Measurements from ENCODE around the gene NUF2. TPM values are rescaled to one million over a fixed set of nuclear protein-coding genes. Genes with fewer than 3 reads are reported as not detected.
"Not testable (repeated sequence)": the region's sequence is repeated elsewhere in the genome, so short reads cannot be mapped to it uniquely, and the experiment has no call there.

NUF2 gene
- polyA plus RNA-seq, 3 donors, result 0.12 to 0.37 TPM; not detected in 1

DNA sequence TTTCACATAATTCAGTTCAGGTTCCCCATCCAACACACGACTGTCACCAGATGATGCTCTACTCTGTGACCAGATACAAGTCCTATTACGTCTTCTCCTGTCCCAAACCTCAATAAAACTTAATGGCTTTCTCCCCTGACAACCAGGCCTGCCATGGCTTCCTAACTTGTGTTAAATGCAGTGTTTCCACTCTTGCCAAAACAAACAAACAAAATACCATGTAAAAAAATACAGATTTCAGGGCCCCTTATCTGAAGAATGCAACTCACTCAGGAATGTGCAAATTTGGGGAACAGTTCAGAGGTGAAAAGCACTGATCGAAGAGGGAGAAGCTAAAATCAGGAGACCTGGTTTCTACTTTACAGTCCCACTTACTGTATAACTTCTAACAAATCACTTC lies 863 bp upstream of the NUF2 start:
- Histone ChIP-seq H3K4me2 (replicated peaks; ENCODE audit: extremely low read depth, low read length, poor library complexity, severe bottlenecking) (peak overlapping the region; percentile 99), H3K27me3 (ENCODE audit: control insufficient read depth in 2 of 2, insufficient read depth in 2 of 2, low read length in 2 of 2) (no peaks in the 10 kb centered on the region), H3K9me3 (replicated peaks in 1 of 2; ENCODE audit: control insufficient read depth in 1 of 2, insufficient read depth in 1 of 2, low read length in 2 of 2) (no peaks in the 10 kb centered on the region), H3K4me3 (replicated peaks in 1 of 3; ENCODE audit: low read depth in 2 of 3, low read length in 3 of 3) (peak overlapping the region; percentile 74 to 95 (median 77)), H3K79me2 (ENCODE audit: insufficient read depth, low read length) (peaks cover 37% of the 10 kb centered on the region), H3K27ac (ENCODE audit: low read depth in 1 of 2, low read length in 2 of 2) (peak overlapping the region in 1 of 2 donors; percentile 75), H3K9ac (ENCODE audit: insufficient read depth, low read length, poor library complexity, severe bottlenecking) (peak overlapping the region; percentile 51), H4K20me1 (ENCODE audit: insufficient read depth, low read length) (no peaks in the 10 kb centered on the region), H3K36me3 (replicated peaks in 1 of 2; ENCODE audit: control insufficient read depth in 1 of 2, insufficient read depth in 2 of 2, low read length in 2 of 2) (peaks cover 6 to 24% of the 10 kb centered on the region in 2 donors), H3K4me1 (ENCODE audit: control insufficient read depth in 1 of 2, insufficient read depth in 2 of 2, low read length in 2 of 2) (peaks cover 16 to 23% of the 10 kb centered on the region in 2 donors), H2AFZ (ENCODE audit: insufficient read depth, low read depth, low read length, poor library complexity, severe bottlenecking) (peak overlapping the region; percentile 93)
- DNase-seq, result no peak
- TF ChIP-seq, protein P1, sequence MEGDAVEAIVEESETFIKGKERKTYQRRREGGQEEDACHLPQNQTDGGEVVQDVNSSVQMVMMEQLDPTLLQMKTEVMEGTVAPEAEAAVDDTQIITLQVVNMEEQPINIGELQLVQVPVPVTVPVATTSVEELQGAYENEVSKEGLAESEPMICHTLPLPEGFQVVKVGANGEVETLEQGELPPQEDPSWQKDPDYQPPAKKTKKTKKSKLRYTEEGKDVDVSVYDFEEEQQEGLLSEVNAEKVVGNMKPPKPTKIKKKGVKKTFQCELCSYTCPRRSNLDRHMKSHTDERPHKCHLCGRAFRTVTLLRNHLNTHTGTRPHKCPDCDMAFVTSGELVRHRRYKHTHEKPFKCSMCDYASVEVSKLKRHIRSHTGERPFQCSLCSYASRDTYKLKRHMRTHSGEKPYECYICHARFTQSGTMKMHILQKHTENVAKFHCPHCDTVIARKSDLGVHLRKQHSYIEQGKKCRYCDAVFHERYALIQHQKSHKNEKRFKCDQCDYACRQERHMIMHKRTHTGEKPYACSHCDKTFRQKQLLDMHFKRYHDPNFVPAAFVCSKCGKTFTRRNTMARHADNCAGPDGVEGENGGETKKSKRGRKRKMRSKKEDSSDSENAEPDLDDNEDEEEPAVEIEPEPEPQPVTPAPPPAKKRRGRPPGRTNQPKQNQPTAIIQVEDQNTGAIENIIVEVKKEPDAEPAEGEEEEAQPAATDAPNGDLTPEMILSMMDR (IDR thresholded peaks at IDR 0.05), result no peak
- peak overlapping the region; percentile 92 to 99 for H3K4me3 Mint-ChIP-seq
- peak overlapping the region in 3 of 7 donors; percentile 89 to 94 (median 93) for H3K27ac Mint-ChIP-seq
- H3K4me1 Mint-ChIP-seq, result peaks cover 18% of the 10 kb centered on the region
- intact Hi-C loops (cut with micrococcal nuclease), result no loop called here
- peaks cover 0 to 6% of the 10 kb centered on the region in 2 donors for H3K36me3 Mint-ChIP-seq
- H3K9me3 Mint-ChIP-seq, result no peaks in the 10 kb centered on the region
- WGBS (ENCODE audit: insufficient coverage), result 48% methylated on average over 2 of the region's 3 CpGs
- no peaks in the 10 kb centered on the region for H3K27me3 Mint-ChIP-seq (ENCODE audit: low read depth in 3 of 3)

DNA sequence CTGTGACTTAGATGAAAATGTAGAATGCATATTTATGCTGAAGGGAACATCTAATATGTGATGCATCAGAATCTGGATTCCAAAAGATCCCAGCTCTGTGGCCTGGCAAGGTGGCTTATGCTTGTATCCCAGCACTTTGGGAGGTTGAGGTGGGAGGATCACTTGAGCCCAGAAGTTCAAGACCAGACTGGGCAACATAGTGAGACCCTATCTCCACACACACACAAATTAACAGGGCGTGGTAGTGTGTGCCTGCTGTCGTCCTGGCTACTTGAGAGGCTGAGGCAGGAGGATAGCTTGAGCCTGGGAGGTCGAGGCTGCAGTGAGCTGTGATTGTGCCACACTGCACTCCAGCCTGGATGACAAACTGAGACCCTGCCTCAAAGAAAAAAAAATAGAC lies 1.6 kb downstream of the NUF2 start:
- H3K27ac ChIP-seq (ENCODE audit: low read depth in 1 of 2, low read length in 2 of 2); H3K27me3 Mint-ChIP-seq (ENCODE audit: low read depth in 3 of 3); H3K9me3 ChIP-seq (replicated peaks in 1 of 2; ENCODE audit: control insufficient read depth in 1 of 2, insufficient read depth in 1 of 2, low read length in 2 of 2); H3K27ac Mint-ChIP-seq; H2AFZ ChIP-seq (ENCODE audit: insufficient read depth, low read depth, low read length, poor library complexity, severe bottlenecking); H3K9me3 Mint-ChIP-seq; H3K4me3 Mint-ChIP-seq; H3K4me2 ChIP-seq (replicated peaks; ENCODE audit: extremely low read depth, low read length, poor library complexity, severe bottlenecking); H3K27me3 ChIP-seq (ENCODE audit: control insufficient read depth in 2 of 2, insufficient read depth in 2 of 2, low read length in 2 of 2); H3K4me3 ChIP-seq (replicated peaks in 1 of 3; ENCODE audit: low read depth in 2 of 3, low read length in 3 of 3); DNase-seq; H4K20me1 ChIP-seq (ENCODE audit: insufficient read depth, low read length); H3K9ac ChIP-seq (ENCODE audit: insufficient read depth, low read length, poor library complexity, severe bottlenecking); intact Hi-C loops (cut with micrococcal nuclease): not testable (repeated sequence)
- 100% methylated on average over 2 of the region's 3 CpGs for WGBS (ENCODE audit: insufficient coverage)
- Mint-ChIP-seq H3K36me3 (peaks cover 14 to 16% of the 10 kb centered on the region in 2 donors), H3K4me1 (peaks cover 18% of the 10 kb centered on the region)
- Histone ChIP-seq H3K36me3 (replicated peaks in 1 of 2; ENCODE audit: control insufficient read depth in 1 of 2, insufficient read depth in 2 of 2, low read length in 2 of 2) (peaks cover 10 to 35% of the 10 kb centered on the region in 2 donors), H3K4me1 (ENCODE audit: control insufficient read depth in 1 of 2, insufficient read depth in 2 of 2, low read length in 2 of 2) (peaks cover 16 to 23% of the 10 kb centered on the region in 2 donors), H3K79me2 (ENCODE audit: insufficient read depth, low read length) (peaks cover 37% of the 10 kb centered on the region)
